Esophagus muscularis mucosa (tissue), 4 donors: ENCODE data around the gene MAST4.

Experiments
- CTCF ChIP-seq, 3 experiments: fragments of 200-600 bp in 2 of 3; fragments of 450-650 bp in 1 of 3; sonication (generic) in 2 of 3; IDR thresholded peaks; one replicate each; pipeline ENCODE4 v1.5.1; 2017 to 2019; ENCODE audit warnings: antibody characterized with exemption in 3 of 3, mild to moderate bottlenecking in 2 of 3, moderate library complexity in 1 of 3
- EP300 ChIP-seq: sonication (generic); formaldehyde crosslinking; IDR thresholded peaks from one replicate; pipeline ENCODE4 v1.6.1; 2017; ENCODE audit warnings: antibody characterized with exemption
- POLR2A ChIP-seq: fragments of 450-650 bp; IDR thresholded peaks from one replicate; pipeline ENCODE4 v1.6.1; 2017; ENCODE audit warnings: antibody characterized with exemption, moderate library complexity, mild to moderate bottlenecking, low read depth
- POLR2AphosphoS5 ChIP-seq, 2 donors: sonication (generic); formaldehyde crosslinking; IDR thresholded peaks; one replicate each; pipeline ENCODE4 v1.6.1; 2017; ENCODE audit warnings: antibody characterized with exemption in 2 of 2

GRCh38 chr5:66728049-66728448, 131.9 kb downstream of the MAST4 start:
- TF ChIP-seq CTCF (IDR thresholded peaks at IDR 0.05) = no peak
- no peak for TF ChIP-seq POLR2A
- no peak for TF ChIP-seq EP300
- TF ChIP-seq POLR2AphosphoS5 (IDR thresholded peaks at IDR 0.05) = no peak
